Measurements from ENCODE around the gene ASB6. TPM values are rescaled to one million over a fixed set of nuclear protein-coding genes. Genes with fewer than 3 reads are reported as not detected.
A peak's percentile ranks its signal among the peaks of the same experiment; 100 is the strongest.

ASB6 gene
- total and polyA plus RNA-seq, 8 donors = 7.5 to 35.6 (median 14.8) TPM

- Histone ChIP-seq H3K27me3 (peaks cover 0 to 70% (median 33%) of the 10 kb centered on the region in 3 donors), H3K4me3 (no peak overlapping the region), H3K36me3 (no peaks in the 10 kb centered on the region), H3K27ac (no peak overlapping the region), H3K9me3 (no peaks in the 10 kb centered on the region), H3K4me1 (peaks cover 9 to 21% (median 19%) of the 10 kb centered on the region in 4 donors)
- TF ChIP-seq EP300 (IDR thresholded peaks at IDR 0.05) (no peak), POLR2A (IDR thresholded peaks at IDR 0.05) (no peak), CTCF (IDR thresholded peaks at IDR 0.05) (no peak), POLR2AphosphoS5 (IDR thresholded peaks at IDR 0.05) (no peak)
- DNase-seq = no peak
- intact Hi-C loops (cut with DNase I; ENCODE audit: low total_unique reads) = no loop called here
- WGBS, 5 donors = 23 to 44% (median 38%) methylated on average over 14 to 17 of the region's 17 CpGs
Observed at GRCh38 chr9:129669141-129669718, 27.3 kb upstream of the ASB6 start.

- 57 to 75% (median 63%) methylated on average over 8 to 9 of the region's 9 CpGs for WGBS, 5 donors
- H3K27me3 ChIP-seq = peaks cover 0 to 76% (median 33%) of the 10 kb centered on the region in 3 donors
- H3K27ac ChIP-seq = no peak overlapping the region
- intact Hi-C loops (cut with DNase I; ENCODE audit: low total_unique reads) = no loop called here
- H3K36me3 ChIP-seq = no peaks in the 10 kb centered on the region
- H3K4me3 ChIP-seq = no peak overlapping the region
- TF ChIP-seq POLR2AphosphoS5 (IDR thresholded peaks at IDR 0.05) (no peak), EP300 (IDR thresholded peaks at IDR 0.05) (no peak), POLR2A (IDR thresholded peaks at IDR 0.05) (no peak), CTCF (IDR thresholded peaks at IDR 0.05) (no peak)
- DNase-seq = no peak
- H3K4me1 ChIP-seq = peaks cover 9 to 21% (median 19%) of the 10 kb centered on the region in 4 donors
- H3K9me3 ChIP-seq = no peaks in the 10 kb centered on the region
Observed at GRCh38 chr9:129667850-129668249, 25.9 kb upstream of the ASB6 start.

- WGBS, 5 donors = 69 to 84% (median 81%) methylated on average over 9 to 11 of the region's 11 CpGs
- H3K9me3 ChIP-seq = no peaks in the 10 kb centered on the region
- DNase-seq = no peak
- H3K4me3 ChIP-seq = no peak overlapping the region
- intact Hi-C loops (cut with DNase I; ENCODE audit: low total_unique reads) = no loop called here
- peaks cover 0 to 79% (median 33%) of the 10 kb centered on the region in 3 donors for H3K27me3 ChIP-seq
- no peaks in the 10 kb centered on the region for H3K36me3 ChIP-seq
- peaks cover 9 to 21% (median 19%) of the 10 kb centered on the region in 4 donors for H3K4me1 ChIP-seq
- no peak overlapping the region for H3K27ac ChIP-seq
- TF ChIP-seq EP300 (IDR thresholded peaks at IDR 0.05) (no peak), CTCF (IDR thresholded peaks at IDR 0.05) (no peak), POLR2AphosphoS5 (IDR thresholded peaks at IDR 0.05) (no peak), POLR2A (IDR thresholded peaks at IDR 0.05) (no peak)
Observed at GRCh38 chr9:129667378-129667777, 25.4 kb upstream of the ASB6 start.

GRCh38 chr9:129666575-129666974 lies 24.6 kb upstream of the ASB6 start:
- peak overlapping the region; percentile 39 to 53 (median 43) for H3K4me3 ChIP-seq
- H3K27me3 ChIP-seq = peaks cover 0 to 81% (median 33%) of the 10 kb centered on the region in 3 donors
- peaks cover 9 to 21% (median 19%) of the 10 kb centered on the region in 4 donors for H3K4me1 ChIP-seq
- H3K36me3 ChIP-seq = no peaks in the 10 kb centered on the region
- 21 to 34% (median 26%) methylated on average over 10 to 13 of the region's 13 CpGs for WGBS, 5 donors
- H3K9me3 ChIP-seq = no peaks in the 10 kb centered on the region
- intact Hi-C loops (cut with DNase I; ENCODE audit: low total_unique reads) = no loop called here
- peak overlapping the region in 1 of 5 donors; percentile 14 for H3K27ac ChIP-seq
- no peak for TF ChIP-seq CTCF (IDR thresholded peaks at IDR 0.05)
- no peak for TF ChIP-seq EP300 (IDR thresholded peaks at IDR 0.05)
- no peak for TF ChIP-seq POLR2A (IDR thresholded peaks at IDR 0.05)
- no peak for TF ChIP-seq POLR2AphosphoS5 (IDR thresholded peaks at IDR 0.05)
- no peak for DNase-seq

Data from stomach (tissue), 9 donors.